OCI-LY7 (cell line): ENCODE results near the gene PSMB1. TPM values are rescaled to one million over a fixed set of nuclear protein-coding genes. Genes with fewer than 3 reads are reported as not detected.

Source experiments
- Bru-seq: library from RNA; stranded (reverse); fragments of 400-500 nt; gene quantifications from one replicate; lab custom pipeline; 2021; lab: Mats Ljungman, UMichigan
- BruChase-seq, 2 experiments: library from RNA; stranded (reverse); fragments of 400-500 nt; gene quantifications; one replicate each; lab custom pipeline; 2021; lab: Mats Ljungman, UMichigan
- BruUV-seq: library from RNA; stranded (reverse); fragments of 400-500 nt; replicated peaks from 2 replicates; lab custom pipeline; 2021; lab: Mats Ljungman, UMichigan
- CTCF ChIA-PET: fragments of 300-600 bp; sonication (Branson Sonifier 250); formaldehyde crosslinking; loops from one replicate; lab custom pipeline; 2022; ENCODE audit warnings: antibody characterized with exemption; ENCODE audit not compliant: unreplicated experiment; lab: Charles Lee
- POLR2A ChIA-PET: fragments of 300-600 bp; sonication (Branson Sonifier 250); formaldehyde crosslinking; loops from one replicate; lab custom pipeline; 2022; ENCODE audit warnings: antibody characterized with exemption; lab: Charles Lee
- DNase-seq: peaks from one replicate; pipeline ENCODE4 v3.0.0-alpha.2; 2015; ENCODE audit warnings: low spot score
- H2AFZ ChIP-seq: fragments of 200-600 bp; sonication (generic), shearing (Covaris generic); 2 replicates; pipeline ENCODE4 v1.6.1; 2014; ENCODE audit warnings: mild to moderate bottlenecking, antibody characterized with exemption, low read length, moderate library complexity
- H3K27ac ChIP-seq: fragments of 200-600 bp; sonication (generic); 2 replicates; pipeline ENCODE4 v1.5.1; 2014; ENCODE audit warnings: mixed run types, low read depth, mild to moderate bottlenecking, moderate library complexity, low read length, inconsistent platforms; ENCODE audit not compliant: poor library complexity, severe bottlenecking
- H3K36me3 ChIP-seq: fragments of 200-600 bp; sonication (generic); 2 replicates; pipeline ENCODE4 v1.6.1; 2014; ENCODE audit warnings: mild to moderate bottlenecking, antibody characterized with exemption, low read length, moderate library complexity, mixed read lengths; ENCODE audit not compliant: insufficient read depth
- H3K4me1 ChIP-seq: fragments of 200-600 bp; sonication (generic); 2 replicates; pipeline ENCODE4 v1.5.1; 2014; ENCODE audit warnings: mild to moderate bottlenecking, low read length; ENCODE audit not compliant: insufficient read depth, poor library complexity, severe bottlenecking
- H3K4me2 ChIP-seq: fragments of 200-600 bp; sonication (generic); 2 replicates; pipeline ENCODE4 v1.6.1; 2014; ENCODE audit warnings: mild to moderate bottlenecking, low read length
- H3K4me3 ChIP-seq: fragments of 200-600 bp; sonication (generic); 2 replicates; pipeline ENCODE4 v1.5.1; 2014; ENCODE audit warnings: mild to moderate bottlenecking, low read depth, low read length; ENCODE audit not compliant: poor library complexity, severe bottlenecking
- H3K79me2 ChIP-seq: fragments of 200-600 bp; sonication (generic); 2 replicates; pipeline ENCODE4 v1.6.1; 2016; ENCODE audit warnings: low read depth, mild to moderate bottlenecking, low read length, moderate library complexity, mixed read lengths; ENCODE audit not compliant: insufficient read depth
- H3K9me2 ChIP-seq: fragments of 200-600 bp; sonication (generic); 2 replicates; pipeline ENCODE4 v1.6.1; 2016; ENCODE audit warnings: mild to moderate bottlenecking, low read length, mixed read lengths; ENCODE audit not compliant: insufficient read depth
- H3K9me3 ChIP-seq: fragments of 200-600 bp; sonication (generic); 2 replicates; pipeline ENCODE4 v1.6.1; 2014; ENCODE audit warnings: mild to moderate bottlenecking, mixed run types, low read length, mixed read lengths
- H4K20me1 ChIP-seq: fragments of 200-600 bp; sonication (generic); 2 replicates; pipeline ENCODE4 v1.6.1; 2014; ENCODE audit warnings: mild to moderate bottlenecking, antibody characterized with exemption, low read length, moderate library complexity, mixed read lengths; ENCODE audit not compliant: insufficient read depth
- EZH2phosphoT487 ChIP-seq: fragments of 200-600 bp; sonication (generic); IDR thresholded peaks from 2 replicates; pipeline ENCODE4 v1.6.1; 2018; ENCODE audit warnings: low read depth, borderline replicate concordance, mild to moderate bottlenecking, mixed run types, antibody characterized with exemption, low read length, moderate library complexity, mixed read lengths
- intact Hi-C: fragments of 100-400 bp; cut with micrococcal nuclease; formaldehyde crosslinking; loops from one replicate; pipeline ENCODE4 v1.10.0; 2022; ENCODE audit not compliant: unreplicated experiment
- long read RNA-seq: library from polyadenylated mRNA; stranded (forward); transcript quantifications from one replicate; pipeline ENCODE4 v2.0.0, GENCODE V29; 2022
- total RNA-seq, 2 experiments: library from RNA; depleted of rRNA in 1 of 2; stranded (reverse); fragments of >200 nt in 1 of 2; shearing (Covaris generic) in 1 of 2; gene quantifications; 2 replicates each; pipeline ENCODE4 v1.2.3, GENCODE V29; 2014 to 2022
- TF ChIP-seq, protein P1 (sequence below): fragments of 200-600 bp; sonication (generic); conservative IDR thresholded peaks from 2 replicates; pipeline ENCODE4 v1.5.1; 2014; ENCODE audit warnings: mild to moderate bottlenecking, antibody characterized with exemption, low read length, moderate library complexity, mixed read lengths

Gene PSMB1
- total RNA-seq (2014; rRNA removed; shearing (Covaris generic)) (190 and 219 TPM in 2 replicates), total RNA-seq (2022) (166 and 193 TPM in 2 replicates), Bru-seq, nascent RNA (percentile 95 among the genes with signal in this experiment), BruChase-seq, experiment 1, labeled RNA remaining after a 6-hour chase (percentile 94 among the genes with signal in this experiment), BruChase-seq, experiment 2, labeled RNA remaining after a 2-hour chase (percentile 92 among the genes with signal in this experiment)
- long read RNA-seq, transcript PSMB1-202 (5 exons, 1,939 nt): minor isoform, 8 of 350 reads
- long read RNA-seq, transcript PSMB1-201 (6 exons, 928 nt): major isoform, 324 of 350 reads
- long read RNA-seq, partial matches to known transcripts: 4 of 350 reads
- long read RNA-seq, other reads (novel, unspliced or antisense): 14 of 350 reads

DNA sequence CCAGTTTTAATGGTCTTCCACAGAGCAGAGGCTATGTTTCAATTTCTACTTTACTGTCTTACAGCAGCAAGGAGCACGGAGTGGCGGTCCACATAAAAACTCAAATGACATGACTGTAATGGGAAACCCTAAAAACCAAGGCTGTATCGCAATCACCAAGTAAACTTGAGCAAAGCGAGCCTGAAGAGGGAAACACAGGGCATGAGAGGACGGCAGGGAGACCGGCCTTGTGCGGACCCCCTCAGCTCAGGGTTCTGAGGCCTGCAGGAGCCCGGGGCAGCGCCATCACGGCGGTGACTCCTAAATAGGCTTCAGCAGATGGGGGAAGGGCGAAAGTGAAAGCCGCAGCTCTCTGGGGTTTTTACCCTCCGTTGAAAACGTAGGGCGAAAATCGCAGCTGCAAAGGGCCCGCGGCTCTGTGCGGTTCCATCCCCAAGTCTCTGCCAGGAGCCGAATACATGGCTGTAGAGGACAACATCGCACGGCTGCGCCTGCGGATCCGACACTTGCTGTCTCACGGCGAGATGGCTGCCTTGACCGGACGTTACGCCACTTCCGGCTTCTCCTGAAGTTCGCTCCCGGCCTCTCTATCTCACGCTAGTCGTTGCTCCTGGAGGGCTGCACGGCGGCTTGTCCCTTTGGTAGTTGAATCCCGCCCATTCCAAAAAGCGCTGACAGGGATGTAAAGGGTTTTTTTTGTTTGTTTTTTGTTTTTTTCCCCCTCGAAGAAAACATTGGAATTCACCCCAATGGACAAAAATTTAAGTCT is at the start of gene PSMB1:
PSMB1 (minus strand) TSS at position 543 of the 769 bp plus-strand sequence; CDS start at position 478, 65 bp downstream.
- peaks cover 47% of the 10 kb centered on the region for H4K20me1 ChIP-seq
- intact Hi-C loops: loop anchor here (1.0 to 10.0 kb wide), 3 partner anchors 248 to 851 kb away; partner anchors contain the start of genes C6orf120, DYNLT2, ERMARD and FAM120B
- TF ChIP-seq, protein P1, sequence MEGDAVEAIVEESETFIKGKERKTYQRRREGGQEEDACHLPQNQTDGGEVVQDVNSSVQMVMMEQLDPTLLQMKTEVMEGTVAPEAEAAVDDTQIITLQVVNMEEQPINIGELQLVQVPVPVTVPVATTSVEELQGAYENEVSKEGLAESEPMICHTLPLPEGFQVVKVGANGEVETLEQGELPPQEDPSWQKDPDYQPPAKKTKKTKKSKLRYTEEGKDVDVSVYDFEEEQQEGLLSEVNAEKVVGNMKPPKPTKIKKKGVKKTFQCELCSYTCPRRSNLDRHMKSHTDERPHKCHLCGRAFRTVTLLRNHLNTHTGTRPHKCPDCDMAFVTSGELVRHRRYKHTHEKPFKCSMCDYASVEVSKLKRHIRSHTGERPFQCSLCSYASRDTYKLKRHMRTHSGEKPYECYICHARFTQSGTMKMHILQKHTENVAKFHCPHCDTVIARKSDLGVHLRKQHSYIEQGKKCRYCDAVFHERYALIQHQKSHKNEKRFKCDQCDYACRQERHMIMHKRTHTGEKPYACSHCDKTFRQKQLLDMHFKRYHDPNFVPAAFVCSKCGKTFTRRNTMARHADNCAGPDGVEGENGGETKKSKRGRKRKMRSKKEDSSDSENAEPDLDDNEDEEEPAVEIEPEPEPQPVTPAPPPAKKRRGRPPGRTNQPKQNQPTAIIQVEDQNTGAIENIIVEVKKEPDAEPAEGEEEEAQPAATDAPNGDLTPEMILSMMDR: no peak
- no peak for TF ChIP-seq EZH2phosphoT487
- peaks cover 38% of the 10 kb centered on the region for H3K4me1 ChIP-seq
- no TSS peak for BruUV-seq
- H3K27ac ChIP-seq: peak within 1 kb of the TSS; percentile 81
- H3K4me2 ChIP-seq: peak within 1 kb of the TSS; percentile 96
- peaks cover 54% of the 10 kb centered on the region for H3K36me3 ChIP-seq
- CTCF ChIA-PET: no interaction called here
- peak; percentile 90 for DNase-seq
- POLR2A ChIA-PET: interaction anchor here (0.7 to 3.1 kb wide), 18 partner anchors 8 to 1856 kb away, joined by 3 to 14 read pairs (median 4); partner anchors contain the start of genes DYNLT2, ERMARD and PDCD2
- H3K9me3 ChIP-seq: no peaks in the 10 kb centered on the region
- peak within 1 kb of the TSS; percentile 100 for H3K4me3 ChIP-seq
- no peaks in the 10 kb centered on the region for H3K9me2 ChIP-seq
- H2AFZ ChIP-seq: peak within 1 kb of the TSS; percentile 99
- peaks cover 92% of the 10 kb centered on the region for H3K79me2 ChIP-seq

GRCh38 chr6:170597278-170597677 is 44.2 kb upstream of the PSMB1 start:
- H3K9me3 ChIP-seq: peaks cover 8% of the 10 kb centered on the region
- no peaks in the 10 kb centered on the region for H3K79me2 ChIP-seq
- H3K9me2 ChIP-seq: no peaks in the 10 kb centered on the region
- H4K20me1 ChIP-seq: no peaks in the 10 kb centered on the region
- H3K4me3 ChIP-seq: no peak overlapping the region
- no peak overlapping the region for H3K4me2 ChIP-seq
- ChIA-PET CTCF (no interaction called here), POLR2A (interaction anchor here (0.7 to 1.1 kb wide), 3 partner anchors 14 to 842 kb away, joined by 3 to 6 read pairs (median 4); no protein-coding TSS in a partner anchor)
- intact Hi-C loops: no loop called here
- no peaks in the 10 kb centered on the region for H3K4me1 ChIP-seq
- BruUV-seq: no TSS peak
- no peak overlapping the region for H2AFZ ChIP-seq
- no peak for DNase-seq
- no peaks in the 10 kb centered on the region; the same call in 1 of the 2 replicates for H3K36me3 ChIP-seq
- TF ChIP-seq, protein P1: no peak
- no peak for TF ChIP-seq EZH2phosphoT487
- no peak overlapping the region for H3K27ac ChIP-seq
